T-cell (primary cell): ENCODE data around the gene RMND5A. TPM values are rescaled to one million over a fixed set of nuclear protein-coding genes. Genes with fewer than 3 reads are reported as not detected.
"Not testable (repeated sequence)": the region's sequence is repeated elsewhere in the genome, so short reads cannot be mapped to it uniquely, and the experiment has no call there.

Experiments
- ATAC-seq, 4 experiments: fragments of 200-7000 bp in 3 of 4; fragments of 150-1000 bp in 1 of 4; cut with Tn5 transposase; replicated peaks in 1 of 4; 1 replicate in 3 of 4; 2 replicates in 1 of 4; pipeline ENCODE4 v1.10.0; 2021; ENCODE audit warnings: moderate library complexity in 3 of 4, mild to moderate bottlenecking in 2 of 4, moderate number of reproducible peaks in 1 of 4
- CTCF ChIA-PET, 2 donors: fragments of 300-600 bp; sonication (Branson Sonifier 250); formaldehyde crosslinking; loops; one replicate each; lab custom pipeline; 2022; ENCODE audit warnings: antibody characterized with exemption in 2 of 2; lab: Charles Lee
- POLR2A ChIA-PET, 2 donors: fragments of 300-600 bp; sonication (Branson Sonifier 250); formaldehyde crosslinking; loops; one replicate each; lab custom pipeline; 2022; ENCODE audit warnings: antibody characterized with exemption in 2 of 2; lab: Charles Lee
- DNase-seq, 35 experiments: peaks; one replicate each; pipeline versions ENCODE4 v3.0.0 to v3.0.0-alpha.2; 2013 to 2023
- H3K27ac ChIP-seq: one replicate; pipeline ENCODE4 v1.5.1; 2013; ENCODE audit warnings: low read length
- H3K27me3 ChIP-seq, 2 experiments: replicated peaks in 1 of 2; 1 replicate in 1 of 2; 2 replicates in 1 of 2; pipeline versions ENCODE4 v1.6.1 to v1.7.0; 2013; ENCODE audit warnings: low read length in 1 of 2, mixed read lengths in 1 of 2; ENCODE audit not compliant: control insufficient read depth in 2 of 2, insufficient read depth in 2 of 2; ENCODE audit errors: extremely low read depth in 1 of 2
- H3K36me3 ChIP-seq, 2 donors: 1 replicate in 1 of 2; 2 replicates in 1 of 2; pipeline versions ENCODE4 v1.6.1 to v1.7.0; 2013; ENCODE audit warnings: low read length in 1 of 2; ENCODE audit not compliant: control insufficient read depth in 2 of 2, insufficient read depth in 1 of 2; ENCODE audit errors: extremely low read depth in 1 of 2
- H3K4me1 ChIP-seq, 2 experiments: 1 replicate in 1 of 2; 2 replicates in 1 of 2; pipeline versions ENCODE4 v1.6.1 to v1.7.0; 2013; ENCODE audit warnings: low read length in 2 of 2, mixed read lengths in 1 of 2; ENCODE audit not compliant: insufficient read depth in 2 of 2, control insufficient read depth in 1 of 2; ENCODE audit errors: extremely low read depth in 1 of 2
- H3K4me3 ChIP-seq, 2 donors: 1 replicate in 1 of 2; 2 replicates in 1 of 2; pipeline versions ENCODE4 v1.5.1 to v1.7.0; 2013; ENCODE audit warnings: mild to moderate bottlenecking in 2 of 2, low read length in 1 of 2, moderate library complexity in 1 of 2; ENCODE audit not compliant: control insufficient read depth in 1 of 2; ENCODE audit errors: extremely low read depth in 1 of 2
- H3K9me3 ChIP-seq: 2 replicates; pipeline ENCODE4 v1.7.0; 2013
- H3K27ac Mint-ChIP-seq, 2 donors: one replicate each; pipeline ENCODE4 v1.8.0; 2020 to 2021; ENCODE audit warnings: mild to moderate bottlenecking in 2 of 2, mixed read lengths in 2 of 2
- H3K27me3 Mint-ChIP-seq, 2 donors: one replicate each; pipeline ENCODE4 v1.8.0; 2021 to 2022; ENCODE audit warnings: mixed read lengths in 2 of 2
- H3K36me3 Mint-ChIP-seq: one replicate; pipeline ENCODE4 v1.8.0; 2021; ENCODE audit warnings: mixed read lengths
- H3K4me1 Mint-ChIP-seq, 3 donors: one replicate each; pipeline ENCODE4 v1.8.0; 2020 to 2022; ENCODE audit warnings: mixed read lengths in 3 of 3, mild to moderate bottlenecking in 1 of 3
- H3K4me3 Mint-ChIP-seq, 3 donors: one replicate each; pipeline ENCODE4 v1.8.0; 2020 to 2022; ENCODE audit warnings: mild to moderate bottlenecking in 3 of 3, mixed read lengths in 3 of 3, moderate library complexity in 3 of 3
- H3K9me3 Mint-ChIP-seq, 3 donors: one replicate each; pipeline ENCODE4 v1.8.0; 2020 to 2022; ENCODE audit warnings: mixed read lengths in 3 of 3
- WGBS: methylation state at CpG from one replicate; pipeline ENCODE4 v1.1.5; 2013; ENCODE audit warnings: missing lambda C conversion rate; ENCODE audit not compliant: insufficient coverage; 5-methylcytosine and 5-hydroxymethylcytosine counted together
- total RNA-seq, 35 experiments: library from RNA in 6 of 35; stranded (reverse) in 6 of 35; fragments of 120-200 nt in 1 of 35; gene quantifications; one replicate each; pipeline versions ENCODE4 v1.2.1 to v1.2.4 and lab custom pipeline; 2013 to 2026

RMND5A gene
- total RNA-seq, 5 donors from 2014 or later (not counting 1 experiment from before 2014, with no cell fraction given), result 27.0 to 37.3 (median 31.7) TPM

DNA sequence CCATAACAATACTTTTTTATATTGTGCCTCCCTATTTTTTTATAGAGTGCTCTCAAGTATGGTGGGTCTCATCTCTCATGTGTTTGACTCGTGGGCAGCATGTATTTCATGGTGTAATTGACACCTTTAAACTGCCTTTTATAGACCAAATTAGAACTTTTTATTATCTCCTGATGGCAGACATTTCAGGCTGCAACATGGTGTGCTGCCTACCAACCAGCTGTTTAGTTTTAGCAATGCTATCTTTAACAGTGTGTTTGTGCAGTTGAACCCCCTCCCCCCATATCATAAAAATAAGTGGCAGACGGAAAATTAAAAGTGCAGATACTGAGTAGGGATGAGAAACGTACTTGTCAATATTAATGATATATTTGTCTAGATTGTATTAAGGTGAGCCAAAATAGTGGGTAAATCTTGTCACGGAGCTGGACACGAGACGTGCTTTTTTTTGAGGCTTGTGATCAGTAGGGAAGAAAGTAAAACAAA lies 12.0 kb downstream of the RMND5A start:
- DNase-seq, H3K9me3 Mint-ChIP-seq, ATAC-seq, H3K36me3 ChIP-seq, H3K27ac ChIP-seq, H3K9me3 ChIP-seq, H3K4me1 ChIP-seq, H3K4me3 Mint-ChIP-seq, H3K4me3 ChIP-seq, H3K27ac Mint-ChIP-seq, CTCF ChIA-PET, H3K27me3 ChIP-seq, H3K36me3 Mint-ChIP-seq, POLR2A ChIA-PET, H3K27me3 Mint-ChIP-seq: not testable (repeated sequence)
- WGBS, result no CpG with 5 or more reads among the region's 6 CpGs
- H3K4me1 Mint-ChIP-seq, result peaks cover 9 to 16% (median 11%) of the 10 kb centered on the region in 3 donors

DNA sequence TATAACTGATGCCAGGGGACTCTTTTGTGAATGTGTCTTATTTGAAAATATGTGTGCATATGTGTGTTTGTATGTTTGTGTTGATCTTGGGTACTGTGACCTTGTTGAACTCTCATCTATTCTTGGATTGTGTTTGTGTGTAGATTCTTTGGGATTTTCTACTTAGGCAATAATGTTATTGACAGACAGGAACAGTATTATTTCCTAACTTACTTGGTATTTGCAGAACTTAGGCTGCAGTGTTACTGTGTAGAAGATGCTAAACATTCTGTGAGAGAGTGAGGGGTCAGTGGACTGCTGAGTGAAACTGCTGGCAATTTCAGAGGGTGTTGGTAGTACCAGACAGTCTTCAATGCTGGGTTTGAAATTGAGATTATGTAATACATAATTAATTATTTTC lies 12.7 kb downstream of the RMND5A start:
- H3K27ac ChIP-seq, CTCF ChIA-PET, H3K4me3 ChIP-seq, H3K9me3 Mint-ChIP-seq, H3K27ac Mint-ChIP-seq, H3K4me1 ChIP-seq, H3K4me3 Mint-ChIP-seq, DNase-seq, H3K9me3 ChIP-seq, H3K36me3 Mint-ChIP-seq, POLR2A ChIA-PET, H3K27me3 ChIP-seq, H3K36me3 ChIP-seq, H3K27me3 Mint-ChIP-seq, ATAC-seq: not testable (repeated sequence)
- H3K4me1 Mint-ChIP-seq, result peaks cover 9 to 16% (median 11%) of the 10 kb centered on the region in 3 donors

DNA sequence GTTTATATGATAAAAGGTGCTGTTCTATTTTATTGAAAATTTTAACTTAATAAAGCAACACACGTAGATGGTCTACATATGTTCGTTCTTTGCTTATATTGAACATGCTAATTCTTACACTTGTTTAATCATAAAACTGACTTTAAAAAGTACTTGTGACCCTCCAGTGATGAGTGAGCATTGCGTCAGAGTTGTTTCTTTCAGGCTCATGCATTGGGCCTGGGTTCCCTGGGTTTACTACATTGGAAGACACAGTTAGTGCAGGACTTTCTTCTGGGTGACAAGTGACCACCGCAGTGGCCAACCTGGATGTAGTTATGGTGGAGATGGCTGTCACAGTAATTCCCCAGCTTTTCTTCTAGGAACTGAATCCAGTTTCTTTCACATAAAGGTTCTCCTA lies 13.4 kb downstream of the RMND5A start:
- CTCF ChIA-PET, H3K36me3 ChIP-seq, H3K4me3 Mint-ChIP-seq, H3K27ac ChIP-seq, H3K9me3 ChIP-seq, H3K27me3 Mint-ChIP-seq, H3K27ac Mint-ChIP-seq, POLR2A ChIA-PET, ATAC-seq, H3K27me3 ChIP-seq, H3K4me1 ChIP-seq, H3K4me3 ChIP-seq, DNase-seq, H3K9me3 Mint-ChIP-seq, H3K36me3 Mint-ChIP-seq: not testable (repeated sequence)
- H3K4me1 Mint-ChIP-seq, result peaks cover 9 to 16% (median 11%) of the 10 kb centered on the region in 3 donors
- no CpG with 5 or more reads among the region's 4 CpGs for WGBS

DNA sequence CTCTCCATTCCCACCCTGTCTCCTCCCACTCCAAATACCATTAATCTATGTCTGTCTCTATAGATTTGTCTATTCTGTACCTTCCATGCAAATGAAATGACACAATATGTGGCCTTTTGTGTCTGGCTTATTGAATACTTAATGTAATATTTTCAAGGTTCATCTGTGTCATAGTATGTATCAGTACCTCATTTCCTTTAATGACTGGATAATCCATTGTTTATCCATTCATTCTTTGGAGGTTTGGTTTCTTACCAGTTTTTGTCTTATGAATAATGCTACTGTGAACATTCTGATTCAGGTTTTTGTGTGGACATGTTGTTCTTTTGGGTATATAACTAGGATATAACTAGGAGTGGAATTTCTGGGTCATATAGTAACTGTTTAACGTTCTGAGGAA lies 14.8 kb downstream of the RMND5A start:
- H3K4me1 ChIP-seq, ATAC-seq, H3K9me3 Mint-ChIP-seq, H3K9me3 ChIP-seq, H3K27ac ChIP-seq, H3K4me1 Mint-ChIP-seq, H3K4me3 ChIP-seq, DNase-seq, H3K36me3 Mint-ChIP-seq, CTCF ChIA-PET, POLR2A ChIA-PET, H3K27ac Mint-ChIP-seq, H3K27me3 ChIP-seq, H3K4me3 Mint-ChIP-seq, H3K36me3 ChIP-seq, H3K27me3 Mint-ChIP-seq: not testable (repeated sequence)
- WGBS, result no CpG with 5 or more reads among the region's 1 CpG

DNA sequence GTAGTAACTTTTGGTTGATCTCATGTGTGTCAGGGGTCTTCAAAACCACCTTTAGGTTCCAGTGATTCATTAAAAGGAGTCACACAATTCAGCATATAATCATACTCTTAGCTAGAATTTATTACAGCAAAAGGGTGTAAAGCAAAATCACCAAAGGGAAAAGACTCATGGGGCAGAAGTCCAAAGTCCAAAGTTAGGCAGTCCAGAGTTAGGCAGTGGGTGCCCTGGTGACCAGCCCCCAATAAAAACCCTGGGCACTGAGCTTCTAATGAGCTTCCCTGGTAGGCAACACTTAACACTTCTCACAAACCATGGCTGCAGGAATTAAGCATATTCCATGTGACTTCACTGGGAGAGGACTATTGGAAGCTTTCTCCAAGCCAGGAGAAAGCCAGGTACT lies 19.4 kb downstream of the RMND5A start:
- H3K36me3 ChIP-seq, H3K4me1 ChIP-seq, H3K36me3 Mint-ChIP-seq, H3K9me3 ChIP-seq, H3K4me3 Mint-ChIP-seq, H3K9me3 Mint-ChIP-seq, H3K27me3 Mint-ChIP-seq, H3K27ac Mint-ChIP-seq, DNase-seq, H3K27me3 ChIP-seq, POLR2A ChIA-PET, H3K27ac ChIP-seq, CTCF ChIA-PET, ATAC-seq, H3K4me3 ChIP-seq: not testable (repeated sequence)
- peaks cover 10 to 15% (median 11%) of the 10 kb centered on the region in 3 donors for H3K4me1 Mint-ChIP-seq

DNA sequence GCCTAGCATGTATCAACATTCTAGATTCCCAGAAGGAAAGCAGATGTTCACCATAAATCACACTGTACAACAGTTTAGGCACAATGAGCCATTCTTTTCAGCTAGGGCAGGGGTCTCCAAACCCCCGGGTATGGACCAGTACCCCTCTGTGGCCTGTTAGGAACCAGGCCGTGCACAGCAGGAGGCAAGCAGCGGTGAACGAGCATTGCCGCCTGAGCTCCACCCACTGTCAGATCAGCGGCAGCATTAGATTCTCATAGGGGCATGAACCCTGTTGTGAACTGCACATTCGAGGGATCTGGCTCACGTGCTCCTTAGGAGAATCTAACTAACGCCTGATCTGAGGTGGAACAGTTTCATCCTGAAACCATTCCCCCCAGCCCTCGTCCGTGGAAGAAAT lies 19.8 kb downstream of the RMND5A start:
- CTCF ChIA-PET, ATAC-seq, H3K9me3 Mint-ChIP-seq, H3K27me3 Mint-ChIP-seq, H3K4me3 ChIP-seq, H3K36me3 Mint-ChIP-seq, H3K27ac ChIP-seq, H3K9me3 ChIP-seq, POLR2A ChIA-PET, H3K4me1 ChIP-seq, H3K4me3 Mint-ChIP-seq, H3K27ac Mint-ChIP-seq, DNase-seq, H3K27me3 ChIP-seq: not testable (repeated sequence)
- H3K36me3 ChIP-seq, result peaks cover 0 to 12% of the 10 kb centered on the region in 2 donors
- no CpG with 5 or more reads among the region's 11 CpGs for WGBS
- H3K4me1 Mint-ChIP-seq, result peaks cover 10 to 16% (median 14%) of the 10 kb centered on the region in 3 donors

DNA sequence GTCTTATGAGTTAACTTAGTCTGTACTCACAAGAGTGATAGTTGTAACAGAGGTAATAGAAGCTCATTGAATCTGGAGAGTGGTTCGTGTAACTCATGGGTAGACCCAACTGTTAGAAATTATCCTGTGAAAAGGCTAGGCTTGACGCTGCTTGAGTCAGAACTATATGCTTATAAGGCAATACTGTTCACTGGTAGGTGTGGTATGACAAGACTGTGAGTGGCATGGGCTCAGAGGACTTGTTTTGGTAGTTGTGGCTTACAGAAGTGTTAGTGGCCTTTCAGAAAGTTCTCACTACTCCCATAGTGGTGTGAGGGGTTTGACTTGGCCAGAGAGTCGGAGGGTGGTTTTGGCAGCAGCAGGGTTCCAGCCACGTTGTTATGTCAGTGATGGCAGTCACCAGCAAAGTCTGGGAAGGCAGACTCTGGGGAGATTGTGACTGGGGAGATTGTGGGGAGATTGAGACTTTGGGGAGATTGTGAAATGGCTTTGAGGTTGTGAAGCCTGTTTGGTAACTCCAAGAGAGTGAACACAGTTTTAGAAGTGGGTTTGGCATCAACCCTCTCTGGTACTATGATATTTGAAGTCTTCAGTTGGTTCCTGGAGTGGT lies 21.9 kb downstream of the RMND5A start:
- Mint-ChIP-seq H3K36me3 (peaks cover 13% of the 10 kb centered on the region), H3K4me1 (peaks cover 30 to 35% (median 33%) of the 10 kb centered on the region in 3 donors)
- H3K4me3 ChIP-seq, ATAC-seq, H3K27me3 Mint-ChIP-seq, POLR2A ChIA-PET, H3K27me3 ChIP-seq, H3K4me3 Mint-ChIP-seq, CTCF ChIA-PET, H3K9me3 ChIP-seq, H3K9me3 Mint-ChIP-seq, H3K27ac Mint-ChIP-seq, H3K27ac ChIP-seq, DNase-seq, H3K4me1 ChIP-seq: not testable (repeated sequence)
- no CpG with 5 or more reads among the region's 4 CpGs for WGBS
- H3K36me3 ChIP-seq, result peaks cover 0 to 12% of the 10 kb centered on the region in 2 donors
